DND-41 (cell line): Measurements from ENCODE around the gene CPN2.

ENCODE experiments used
- EZH2 ChIP-seq: IDR thresholded peaks from 3 replicates; pipeline ENCODE4 v1.6.1; 2012; ENCODE audit warnings: borderline replicate concordance, low read depth, mild to moderate bottlenecking, moderate library complexity, low read length, inconsistent platforms; ENCODE audit not compliant: severe bottlenecking
- TF ChIP-seq, protein P1 (sequence below): IDR thresholded peaks from 2 replicates; pipeline ENCODE4 v1.5.1; 2012; ENCODE audit warnings: borderline replicate concordance, low read length, moderate library complexity, mild to moderate bottlenecking; ENCODE audit not compliant: poor library complexity, severe bottlenecking; ENCODE audit errors: extremely low read depth

DNA sequence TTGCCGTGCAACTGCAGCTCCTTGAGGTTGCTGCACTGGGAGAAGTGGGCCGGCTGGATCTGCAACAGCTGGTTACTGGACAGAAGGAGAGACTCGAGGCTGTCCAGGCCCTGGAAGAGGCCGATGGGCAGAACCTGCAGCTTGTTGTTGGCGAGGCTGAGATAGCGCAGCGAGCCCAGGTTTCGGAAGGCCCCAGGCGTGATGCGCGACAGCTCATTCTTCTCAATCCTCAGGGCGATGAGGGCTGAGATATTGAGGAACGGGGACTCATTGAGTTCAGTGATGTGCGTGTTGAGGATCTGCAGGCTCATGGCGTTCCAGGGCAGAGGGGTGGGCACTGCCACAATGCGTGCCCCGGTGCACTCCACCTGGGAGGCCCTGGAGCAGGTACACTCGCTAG, 9.4 kb upstream of the CPN2 start:
- TF ChIP-seq EZH2, result no peak
- TF ChIP-seq, protein P1, sequence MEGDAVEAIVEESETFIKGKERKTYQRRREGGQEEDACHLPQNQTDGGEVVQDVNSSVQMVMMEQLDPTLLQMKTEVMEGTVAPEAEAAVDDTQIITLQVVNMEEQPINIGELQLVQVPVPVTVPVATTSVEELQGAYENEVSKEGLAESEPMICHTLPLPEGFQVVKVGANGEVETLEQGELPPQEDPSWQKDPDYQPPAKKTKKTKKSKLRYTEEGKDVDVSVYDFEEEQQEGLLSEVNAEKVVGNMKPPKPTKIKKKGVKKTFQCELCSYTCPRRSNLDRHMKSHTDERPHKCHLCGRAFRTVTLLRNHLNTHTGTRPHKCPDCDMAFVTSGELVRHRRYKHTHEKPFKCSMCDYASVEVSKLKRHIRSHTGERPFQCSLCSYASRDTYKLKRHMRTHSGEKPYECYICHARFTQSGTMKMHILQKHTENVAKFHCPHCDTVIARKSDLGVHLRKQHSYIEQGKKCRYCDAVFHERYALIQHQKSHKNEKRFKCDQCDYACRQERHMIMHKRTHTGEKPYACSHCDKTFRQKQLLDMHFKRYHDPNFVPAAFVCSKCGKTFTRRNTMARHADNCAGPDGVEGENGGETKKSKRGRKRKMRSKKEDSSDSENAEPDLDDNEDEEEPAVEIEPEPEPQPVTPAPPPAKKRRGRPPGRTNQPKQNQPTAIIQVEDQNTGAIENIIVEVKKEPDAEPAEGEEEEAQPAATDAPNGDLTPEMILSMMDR, result no peak
